ENCODE data around the gene RGS6. TPM values are rescaled to one million over a fixed set of nuclear protein-coding genes. Genes with fewer than 3 reads are reported as not detected.

The RGS6 gene
- total RNA-seq, 1 donor from 2014 or later: 5.2 TPM

GRCh38 chr14:72383865-72384264 lies 451.6 kb downstream of the RGS6 start:
- Histone ChIP-seq H3K27me3 (ENCODE audit: control insufficient read depth in 3 of 3, insufficient read depth in 3 of 3, low read length in 3 of 3) (no peaks in the 10 kb centered on the region), H3K9ac (ENCODE audit: low read depth in 1 of 3, low read length in 3 of 3) (no peak overlapping the region), H3K27ac (ENCODE audit: low read depth, low read length) (no peak overlapping the region), H3K36me3 (ENCODE audit: control insufficient read depth in 3 of 3, insufficient read depth in 3 of 3, low read length in 3 of 3) (no peaks in the 10 kb centered on the region), H3K4me1 (ENCODE audit: control insufficient read depth in 3 of 3, insufficient read depth in 3 of 3, low read length in 3 of 3) (no peaks in the 10 kb centered on the region), H3K9me3 (ENCODE audit: control insufficient read depth in 3 of 3, low read length in 3 of 3) (peaks cover 0 to 3% (median 0%) of the 10 kb centered on the region in 3 donors), H3K4me3 (ENCODE audit: low read length in 3 of 3) (no peak overlapping the region)

DNA sequence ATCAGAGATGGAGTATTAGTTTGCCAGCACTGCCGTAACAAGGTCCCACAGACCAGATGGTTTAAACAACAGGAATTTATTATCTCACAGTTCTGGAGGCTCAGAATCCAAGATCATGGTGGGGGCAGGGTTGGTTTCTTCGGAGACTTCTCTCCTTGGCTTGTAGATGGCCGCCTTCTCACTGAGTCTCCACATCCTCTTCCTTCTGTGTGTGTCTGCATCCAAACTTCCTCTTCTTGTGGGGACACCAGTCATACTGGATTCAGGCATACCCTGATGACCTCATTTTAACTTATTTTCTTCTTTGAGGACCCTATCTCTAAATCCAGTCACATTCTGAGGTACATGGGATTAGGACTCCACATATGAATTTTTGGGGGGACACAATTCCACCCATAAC lies 455.5 kb downstream of the RGS6 start:
- H3K27me3 ChIP-seq (ENCODE audit: control insufficient read depth in 3 of 3, insufficient read depth in 3 of 3, low read length in 3 of 3): no peaks in the 10 kb centered on the region
- H3K27ac ChIP-seq (ENCODE audit: low read depth, low read length): no peak overlapping the region
- no peaks in the 10 kb centered on the region for H3K36me3 ChIP-seq (ENCODE audit: control insufficient read depth in 3 of 3, insufficient read depth in 3 of 3, low read length in 3 of 3)
- H3K4me3 ChIP-seq (ENCODE audit: low read length in 3 of 3): no peak overlapping the region
- no peak overlapping the region for H3K9ac ChIP-seq (ENCODE audit: low read depth in 1 of 3, low read length in 3 of 3)
- no peaks in the 10 kb centered on the region for H3K4me1 ChIP-seq (ENCODE audit: control insufficient read depth in 3 of 3, insufficient read depth in 3 of 3, low read length in 3 of 3)
- H3K9me3 ChIP-seq (ENCODE audit: control insufficient read depth in 3 of 3, low read length in 3 of 3): no peaks in the 10 kb centered on the region

GRCh38 chr14:72389200-72389599 lies 457.0 kb downstream of the RGS6 start:
- Histone ChIP-seq H3K36me3 (ENCODE audit: control insufficient read depth in 3 of 3, insufficient read depth in 3 of 3, low read length in 3 of 3) (no peaks in the 10 kb centered on the region), H3K4me1 (ENCODE audit: control insufficient read depth in 3 of 3, insufficient read depth in 3 of 3, low read length in 3 of 3) (no peaks in the 10 kb centered on the region), H3K4me3 (ENCODE audit: low read length in 3 of 3) (no peak overlapping the region), H3K27ac (ENCODE audit: low read depth, low read length) (no peak overlapping the region), H3K27me3 (ENCODE audit: control insufficient read depth in 3 of 3, insufficient read depth in 3 of 3, low read length in 3 of 3) (no peaks in the 10 kb centered on the region), H3K9ac (ENCODE audit: low read depth in 1 of 3, low read length in 3 of 3) (no peak overlapping the region), H3K9me3 (ENCODE audit: control insufficient read depth in 3 of 3, low read length in 3 of 3) (peaks cover 0 to 2% (median 0%) of the 10 kb centered on the region in 3 donors)

DNA sequence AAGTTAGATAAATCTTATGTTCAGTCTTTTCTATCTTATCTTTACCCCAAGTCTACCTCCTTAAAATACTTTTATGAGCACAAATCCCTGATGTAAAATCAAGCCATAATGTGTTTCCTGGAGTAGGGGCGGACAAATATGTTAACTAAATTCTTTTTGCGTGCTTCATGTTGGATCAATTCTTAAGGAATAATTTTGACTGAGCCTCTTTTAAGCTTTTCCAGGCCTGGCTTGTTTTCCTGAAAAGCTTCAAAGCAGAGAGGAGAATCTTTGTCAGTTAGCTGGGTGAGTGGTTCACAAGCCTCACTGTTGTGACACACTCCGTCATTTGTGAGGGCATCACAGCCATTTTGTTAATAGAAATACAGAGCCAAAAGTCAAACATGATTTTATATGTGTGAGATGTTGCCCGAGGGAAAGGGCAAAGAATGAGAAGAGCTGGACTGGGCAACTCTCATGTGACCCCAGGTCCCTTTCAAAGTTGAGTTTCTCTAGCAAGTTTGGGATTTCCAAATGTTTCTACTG lies 468.9 kb downstream of the RGS6 start:
- Histone ChIP-seq H3K9me3 (ENCODE audit: control insufficient read depth in 3 of 3, low read length in 3 of 3) (no peaks in the 10 kb centered on the region), H3K27me3 (ENCODE audit: control insufficient read depth in 3 of 3, insufficient read depth in 3 of 3, low read length in 3 of 3) (peaks cover 0 to 6% (median 0%) of the 10 kb centered on the region in 3 donors), H3K4me1 (ENCODE audit: control insufficient read depth in 3 of 3, insufficient read depth in 3 of 3, low read length in 3 of 3) (no peaks in the 10 kb centered on the region), H3K36me3 (ENCODE audit: control insufficient read depth in 3 of 3, insufficient read depth in 3 of 3, low read length in 3 of 3) (no peaks in the 10 kb centered on the region), H3K27ac (ENCODE audit: low read depth, low read length) (no peak overlapping the region), H3K9ac (ENCODE audit: low read depth in 1 of 3, low read length in 3 of 3) (no peak overlapping the region), H3K4me3 (ENCODE audit: low read length in 3 of 3) (no peak overlapping the region)

- H3K4me1 ChIP-seq (ENCODE audit: control insufficient read depth in 3 of 3, insufficient read depth in 3 of 3, low read length in 3 of 3): no peaks in the 10 kb centered on the region
- no peak overlapping the region for H3K9ac ChIP-seq (ENCODE audit: low read depth in 1 of 3, low read length in 3 of 3)
- no peak overlapping the region for H3K4me3 ChIP-seq (ENCODE audit: low read length in 3 of 3)
- no peaks in the 10 kb centered on the region for H3K9me3 ChIP-seq (ENCODE audit: control insufficient read depth in 3 of 3, low read length in 3 of 3)
- H3K27ac ChIP-seq (ENCODE audit: low read depth, low read length): no peak overlapping the region
- H3K36me3 ChIP-seq (ENCODE audit: control insufficient read depth in 3 of 3, insufficient read depth in 3 of 3, low read length in 3 of 3): no peaks in the 10 kb centered on the region
- H3K27me3 ChIP-seq (ENCODE audit: control insufficient read depth in 3 of 3, insufficient read depth in 3 of 3, low read length in 3 of 3): peaks cover 0 to 6% (median 0%) of the 10 kb centered on the region in 3 donors
Observed at GRCh38 chr14:72401632-72402376, 469.6 kb downstream of the RGS6 start.

DNA sequence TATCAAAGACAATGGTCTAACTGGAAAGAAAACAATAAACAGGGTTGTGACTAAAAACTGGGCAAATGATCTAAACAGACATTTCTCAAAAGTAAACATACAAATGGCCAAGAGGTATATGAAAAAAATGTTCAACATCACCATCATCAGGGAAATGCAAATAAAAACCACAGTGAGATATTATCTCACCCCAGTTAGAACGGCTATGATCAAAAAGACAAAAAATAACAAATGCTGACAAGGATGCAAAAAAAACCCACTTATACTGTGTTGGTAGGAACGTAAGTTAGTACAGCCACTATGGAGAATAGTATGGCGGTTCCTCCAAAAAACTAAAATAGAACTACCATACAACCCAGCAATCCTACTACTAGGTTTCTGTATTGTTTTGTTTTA lies 470.1 kb downstream of the RGS6 start:
- H3K9me3 ChIP-seq (ENCODE audit: control insufficient read depth in 3 of 3, low read length in 3 of 3): no peaks in the 10 kb centered on the region
- no peak overlapping the region for H3K9ac ChIP-seq (ENCODE audit: low read depth in 1 of 3, low read length in 3 of 3)
- H3K4me1 ChIP-seq (ENCODE audit: control insufficient read depth in 3 of 3, insufficient read depth in 3 of 3, low read length in 3 of 3): no peaks in the 10 kb centered on the region
- no peaks in the 10 kb centered on the region for H3K36me3 ChIP-seq (ENCODE audit: control insufficient read depth in 3 of 3, insufficient read depth in 3 of 3, low read length in 3 of 3)
- no peak overlapping the region for H3K27ac ChIP-seq (ENCODE audit: low read depth, low read length)
- no peak overlapping the region for H3K4me3 ChIP-seq (ENCODE audit: low read length in 3 of 3)
- peaks cover 0 to 9% (median 0%) of the 10 kb centered on the region in 3 donors for H3K27me3 ChIP-seq (ENCODE audit: control insufficient read depth in 3 of 3, insufficient read depth in 3 of 3, low read length in 3 of 3)

DNA sequence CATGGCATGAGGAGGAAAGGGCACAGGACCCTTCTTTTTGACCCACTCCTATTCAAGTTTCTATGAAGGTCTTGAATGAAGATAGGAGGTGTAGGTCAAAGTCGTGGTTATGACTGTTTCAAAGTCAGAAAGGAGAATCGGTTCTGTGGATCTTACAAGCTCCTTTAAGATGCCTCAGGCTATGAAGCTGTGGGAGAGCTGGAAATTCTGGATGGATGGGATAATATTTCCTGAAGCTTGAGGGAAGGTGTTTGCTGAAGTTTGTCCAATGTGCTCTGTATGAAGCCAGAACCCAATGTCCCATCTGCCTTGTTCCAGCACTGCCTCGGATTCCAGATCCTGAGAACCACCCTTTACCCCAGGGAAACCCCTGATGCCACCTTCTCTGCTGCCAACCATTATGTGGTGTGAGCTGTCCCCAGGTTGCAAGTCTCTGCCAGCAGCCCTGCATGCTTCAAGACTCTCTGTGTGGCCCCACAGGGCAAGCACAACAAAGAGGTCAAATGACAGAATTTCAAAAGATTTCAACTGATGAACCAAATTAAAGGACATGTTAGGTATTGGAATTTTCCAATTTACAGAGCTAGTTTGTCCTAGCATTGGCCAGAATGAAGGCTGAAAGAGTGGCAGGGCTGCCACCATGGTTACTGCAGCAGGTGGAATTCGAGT lies 472.0 kb downstream of the RGS6 start:
- peaks cover 0 to 9% (median 0%) of the 10 kb centered on the region in 3 donors for H3K27me3 ChIP-seq (ENCODE audit: control insufficient read depth in 3 of 3, insufficient read depth in 3 of 3, low read length in 3 of 3)
- H3K4me1 ChIP-seq (ENCODE audit: control insufficient read depth in 3 of 3, insufficient read depth in 3 of 3, low read length in 3 of 3): no peaks in the 10 kb centered on the region
- no peak overlapping the region for H3K27ac ChIP-seq (ENCODE audit: low read depth, low read length)
- no peaks in the 10 kb centered on the region for H3K9me3 ChIP-seq (ENCODE audit: control insufficient read depth in 3 of 3, low read length in 3 of 3)
- no peak overlapping the region for H3K4me3 ChIP-seq (ENCODE audit: low read length in 3 of 3)
- H3K36me3 ChIP-seq (ENCODE audit: control insufficient read depth in 3 of 3, insufficient read depth in 3 of 3, low read length in 3 of 3): no peaks in the 10 kb centered on the region
- H3K9ac ChIP-seq (ENCODE audit: low read depth in 1 of 3, low read length in 3 of 3): no peak overlapping the region

GRCh38 chr14:72404998-72405397 lies 472.8 kb downstream of the RGS6 start:
- H3K4me1 ChIP-seq (ENCODE audit: control insufficient read depth in 3 of 3, insufficient read depth in 3 of 3, low read length in 3 of 3): no peaks in the 10 kb centered on the region
- no peak overlapping the region for H3K4me3 ChIP-seq (ENCODE audit: low read length in 3 of 3)
- no peak overlapping the region for H3K9ac ChIP-seq (ENCODE audit: low read depth in 1 of 3, low read length in 3 of 3)
- peaks cover 0 to 9% (median 0%) of the 10 kb centered on the region in 3 donors for H3K27me3 ChIP-seq (ENCODE audit: control insufficient read depth in 3 of 3, insufficient read depth in 3 of 3, low read length in 3 of 3)
- H3K36me3 ChIP-seq (ENCODE audit: control insufficient read depth in 3 of 3, insufficient read depth in 3 of 3, low read length in 3 of 3): no peaks in the 10 kb centered on the region
- H3K27ac ChIP-seq (ENCODE audit: low read depth, low read length): no peak overlapping the region
- no peaks in the 10 kb centered on the region for H3K9me3 ChIP-seq (ENCODE audit: control insufficient read depth in 3 of 3, low read length in 3 of 3)

DNA sequence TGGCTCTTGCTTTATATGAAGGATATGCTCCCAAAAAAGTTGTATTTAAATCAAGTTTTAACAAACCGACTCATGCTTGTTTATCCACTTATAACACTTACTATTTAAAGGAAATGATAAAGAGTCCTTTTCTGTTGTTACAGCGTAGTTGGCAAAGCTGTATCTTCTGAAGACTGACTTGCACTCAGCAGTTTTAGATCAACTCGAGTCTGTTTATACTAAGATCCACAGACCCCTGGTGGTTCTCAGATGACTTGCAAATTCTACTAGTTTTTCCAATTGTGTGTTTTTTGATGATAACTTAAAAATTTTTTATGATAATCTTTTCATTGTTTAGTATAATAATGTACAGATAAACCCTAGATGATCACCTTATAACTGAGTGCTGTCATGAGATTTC lies 475.8 kb downstream of the RGS6 start:
- no peak overlapping the region for H3K27ac ChIP-seq (ENCODE audit: low read depth, low read length)
- H3K36me3 ChIP-seq (ENCODE audit: control insufficient read depth in 3 of 3, insufficient read depth in 3 of 3, low read length in 3 of 3): no peaks in the 10 kb centered on the region
- no peaks in the 10 kb centered on the region for H3K9me3 ChIP-seq (ENCODE audit: control insufficient read depth in 3 of 3, low read length in 3 of 3)
- no peak overlapping the region for H3K4me3 ChIP-seq (ENCODE audit: low read length in 3 of 3)
- no peak overlapping the region for H3K9ac ChIP-seq (ENCODE audit: low read depth in 1 of 3, low read length in 3 of 3)
- peaks cover 0 to 7% (median 0%) of the 10 kb centered on the region in 3 donors for H3K27me3 ChIP-seq (ENCODE audit: control insufficient read depth in 3 of 3, insufficient read depth in 3 of 3, low read length in 3 of 3)
- no peaks in the 10 kb centered on the region for H3K4me1 ChIP-seq (ENCODE audit: control insufficient read depth in 3 of 3, insufficient read depth in 3 of 3, low read length in 3 of 3)

GRCh38 chr14:72409047-72409446 lies 476.8 kb downstream of the RGS6 start:
- Histone ChIP-seq H3K4me1 (ENCODE audit: control insufficient read depth in 3 of 3, insufficient read depth in 3 of 3, low read length in 3 of 3) (no peaks in the 10 kb centered on the region), H3K27ac (ENCODE audit: low read depth, low read length) (no peak overlapping the region), H3K4me3 (ENCODE audit: low read length in 3 of 3) (no peak overlapping the region), H3K9me3 (ENCODE audit: control insufficient read depth in 3 of 3, low read length in 3 of 3) (no peaks in the 10 kb centered on the region), H3K9ac (ENCODE audit: low read depth in 1 of 3, low read length in 3 of 3) (no peak overlapping the region), H3K36me3 (ENCODE audit: control insufficient read depth in 3 of 3, insufficient read depth in 3 of 3, low read length in 3 of 3) (no peaks in the 10 kb centered on the region), H3K27me3 (ENCODE audit: control insufficient read depth in 3 of 3, insufficient read depth in 3 of 3, low read length in 3 of 3) (peaks cover 0 to 7% (median 0%) of the 10 kb centered on the region in 3 donors)

Measured in skeletal muscle tissue (tissue), 4 donors.